Body of pancreas (tissue), 4 donors: ENCODE results near the gene HSD17B1.

Source experiments
- POLR2A ChIP-seq, 3 donors: fragments of 450-650 bp; IDR thresholded peaks; one replicate each; pipeline ENCODE4 v1.6.1; 2016; ENCODE audit warnings: antibody characterized with exemption in 3 of 3, mild to moderate bottlenecking in 2 of 3
- TF ChIP-seq, protein P1 (sequence below), 7 experiments: fragments of 450-650 bp in 4 of 7; fragments of 200-600 bp in 3 of 7; sonication (generic) in 3 of 7; IDR thresholded peaks; one replicate each; pipeline ENCODE4 v1.5.1; 2016 to 2019; ENCODE audit warnings: antibody characterized with exemption in 7 of 7

GRCh38 chr17:42577140-42577531 is 24.4 kb downstream of the HSD17B1 start:
- TF ChIP-seq, protein P1, sequence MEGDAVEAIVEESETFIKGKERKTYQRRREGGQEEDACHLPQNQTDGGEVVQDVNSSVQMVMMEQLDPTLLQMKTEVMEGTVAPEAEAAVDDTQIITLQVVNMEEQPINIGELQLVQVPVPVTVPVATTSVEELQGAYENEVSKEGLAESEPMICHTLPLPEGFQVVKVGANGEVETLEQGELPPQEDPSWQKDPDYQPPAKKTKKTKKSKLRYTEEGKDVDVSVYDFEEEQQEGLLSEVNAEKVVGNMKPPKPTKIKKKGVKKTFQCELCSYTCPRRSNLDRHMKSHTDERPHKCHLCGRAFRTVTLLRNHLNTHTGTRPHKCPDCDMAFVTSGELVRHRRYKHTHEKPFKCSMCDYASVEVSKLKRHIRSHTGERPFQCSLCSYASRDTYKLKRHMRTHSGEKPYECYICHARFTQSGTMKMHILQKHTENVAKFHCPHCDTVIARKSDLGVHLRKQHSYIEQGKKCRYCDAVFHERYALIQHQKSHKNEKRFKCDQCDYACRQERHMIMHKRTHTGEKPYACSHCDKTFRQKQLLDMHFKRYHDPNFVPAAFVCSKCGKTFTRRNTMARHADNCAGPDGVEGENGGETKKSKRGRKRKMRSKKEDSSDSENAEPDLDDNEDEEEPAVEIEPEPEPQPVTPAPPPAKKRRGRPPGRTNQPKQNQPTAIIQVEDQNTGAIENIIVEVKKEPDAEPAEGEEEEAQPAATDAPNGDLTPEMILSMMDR (IDR thresholded peaks at IDR 0.05), result no peak
- TF ChIP-seq POLR2A (IDR thresholded peaks at IDR 0.05), result no peak
